ENCODE data around the gene LMTK3.

GRCh38 chr19:48444129-48444935, 67.3 kb downstream of the LMTK3 start:
- TF ChIP-seq, protein P1, sequence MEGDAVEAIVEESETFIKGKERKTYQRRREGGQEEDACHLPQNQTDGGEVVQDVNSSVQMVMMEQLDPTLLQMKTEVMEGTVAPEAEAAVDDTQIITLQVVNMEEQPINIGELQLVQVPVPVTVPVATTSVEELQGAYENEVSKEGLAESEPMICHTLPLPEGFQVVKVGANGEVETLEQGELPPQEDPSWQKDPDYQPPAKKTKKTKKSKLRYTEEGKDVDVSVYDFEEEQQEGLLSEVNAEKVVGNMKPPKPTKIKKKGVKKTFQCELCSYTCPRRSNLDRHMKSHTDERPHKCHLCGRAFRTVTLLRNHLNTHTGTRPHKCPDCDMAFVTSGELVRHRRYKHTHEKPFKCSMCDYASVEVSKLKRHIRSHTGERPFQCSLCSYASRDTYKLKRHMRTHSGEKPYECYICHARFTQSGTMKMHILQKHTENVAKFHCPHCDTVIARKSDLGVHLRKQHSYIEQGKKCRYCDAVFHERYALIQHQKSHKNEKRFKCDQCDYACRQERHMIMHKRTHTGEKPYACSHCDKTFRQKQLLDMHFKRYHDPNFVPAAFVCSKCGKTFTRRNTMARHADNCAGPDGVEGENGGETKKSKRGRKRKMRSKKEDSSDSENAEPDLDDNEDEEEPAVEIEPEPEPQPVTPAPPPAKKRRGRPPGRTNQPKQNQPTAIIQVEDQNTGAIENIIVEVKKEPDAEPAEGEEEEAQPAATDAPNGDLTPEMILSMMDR (IDR thresholded peaks at IDR 0.05), result no peak
- TF ChIP-seq POLR2A (IDR thresholded peaks at IDR 0.05), result no peak
